Measurements from ENCODE around the gene DMWD.

- no peak for TF ChIP-seq POLR2A (IDR thresholded peaks at IDR 0.05)
- TF ChIP-seq CTCF (IDR thresholded peaks at IDR 0.05): no peak
- TF ChIP-seq EP300 (IDR thresholded peaks at IDR 0.05): no peak
- no peak for TF ChIP-seq POLR2AphosphoS5 (IDR thresholded peaks at IDR 0.05)
Measured at GRCh38 chr19:45771311-45771933, 21.2 kb downstream of the DMWD start.
